HL-60 (cell line): ENCODE measurements around the gene SAMD14.

Experiments used
- DNase-seq, 2 experiments: peaks; one replicate each; pipeline ENCODE4 v3.0.0-alpha.2; 2010 to 2020; ENCODE audit warnings: low read depth in 1 of 2, low spot score in 1 of 2
- H3K27ac ChIP-seq: fragments of 250-450 bp; sonication (Bioruptor Pico); replicated peaks from 2 replicates; pipeline ENCODE4 v1.5.1; 2020; ENCODE audit warnings: mild to moderate bottlenecking, moderate library complexity
- H3K27me3 ChIP-seq: fragments of 250-450 bp; sonication (Bioruptor Pico); 2 replicates; pipeline ENCODE4 v1.5.1; 2021; ENCODE audit warnings: mild to moderate bottlenecking, moderate library complexity; ENCODE audit not compliant: insufficient read depth, poor library complexity, severe bottlenecking
- H3K4me3 ChIP-seq: replicated peaks from 2 replicates; pipeline ENCODE4 v1.5.1; 2011; ENCODE audit warnings: mild to moderate bottlenecking, control low read depth, low read length; ENCODE audit not compliant: insufficient read depth
- CTCF ChIP-seq: IDR thresholded peaks from one replicate; pipeline ENCODE4 v1.5.1; 2011; ENCODE audit warnings: low read length, control low read depth, inconsistent platforms; ENCODE audit not compliant: insufficient read depth
- GABPA ChIP-seq: IDR thresholded peaks from 2 replicates; pipeline ENCODE4 v1.6.1; 2012; ENCODE audit warnings: low read depth
- POLR2AphosphoS5 ChIP-seq: IDR thresholded peaks from 2 replicates; pipeline ENCODE4 v1.6.1; 2012; ENCODE audit warnings: low read depth
- REST ChIP-seq: IDR thresholded peaks from 2 replicates; pipeline ENCODE4 v1.6.1; 2012; ENCODE audit warnings: low read depth; ENCODE audit not compliant: insufficient replicate concordance
- SPI1 ChIP-seq: IDR thresholded peaks from 2 replicates; pipeline ENCODE4 v1.6.1; 2012; ENCODE audit warnings: low read depth, mild to moderate bottlenecking, borderline replicate concordance

The SAMD14 gene

GRCh38 chr17:50147841-50148225 lies 17.9 kb upstream of the SAMD14 start:
- H3K4me3 ChIP-seq, result peak overlapping the region; percentile 79
- no peak for DNase-seq
- peak overlapping the region; percentile 84 for H3K27ac ChIP-seq
- TF ChIP-seq GABPA, result no peak
- TF ChIP-seq SPI1, result no peak
- no peak for TF ChIP-seq POLR2AphosphoS5
- no peak for TF ChIP-seq CTCF
- TF ChIP-seq REST, result no peak
- H3K27me3 ChIP-seq, result no peaks in the 10 kb centered on the region

- TF ChIP-seq POLR2AphosphoS5, result no peak
- peak overlapping the region; percentile 79 for H3K4me3 ChIP-seq
- peak overlapping the region; percentile 84 for H3K27ac ChIP-seq
- no peak for DNase-seq
- H3K27me3 ChIP-seq, result no peaks in the 10 kb centered on the region
Measured at GRCh38 chr17:50146927-50147665, 17.1 kb upstream of the SAMD14 start.

- H3K27ac ChIP-seq, result peak overlapping the region; percentile 84; the same call in 1 of the 2 replicates
Measured at GRCh38 chr17:50146230-50146926, 16.4 kb upstream of the SAMD14 start.

More at GRCh38 chr17:50146230-50146926, 16.4 kb upstream of the SAMD14 start:
- no peak for DNase-seq
- TF ChIP-seq GABPA, result no peak
- no peak for TF ChIP-seq POLR2AphosphoS5
- TF ChIP-seq SPI1, result no peak
- TF ChIP-seq CTCF, result no peak
- TF ChIP-seq REST, result no peak
- peak overlapping the region; percentile 79 for H3K4me3 ChIP-seq
- no peaks in the 10 kb centered on the region for H3K27me3 ChIP-seq
